NCI-H524 (cell line): ENCODE results near the gene DNASE2B.

Experiments
- DNase-seq, 2 experiments: peaks; one replicate each; lab custom pipeline; 2025; lab: John Stamatoyannopoulos, UW

Gene DNASE2B

DNA sequence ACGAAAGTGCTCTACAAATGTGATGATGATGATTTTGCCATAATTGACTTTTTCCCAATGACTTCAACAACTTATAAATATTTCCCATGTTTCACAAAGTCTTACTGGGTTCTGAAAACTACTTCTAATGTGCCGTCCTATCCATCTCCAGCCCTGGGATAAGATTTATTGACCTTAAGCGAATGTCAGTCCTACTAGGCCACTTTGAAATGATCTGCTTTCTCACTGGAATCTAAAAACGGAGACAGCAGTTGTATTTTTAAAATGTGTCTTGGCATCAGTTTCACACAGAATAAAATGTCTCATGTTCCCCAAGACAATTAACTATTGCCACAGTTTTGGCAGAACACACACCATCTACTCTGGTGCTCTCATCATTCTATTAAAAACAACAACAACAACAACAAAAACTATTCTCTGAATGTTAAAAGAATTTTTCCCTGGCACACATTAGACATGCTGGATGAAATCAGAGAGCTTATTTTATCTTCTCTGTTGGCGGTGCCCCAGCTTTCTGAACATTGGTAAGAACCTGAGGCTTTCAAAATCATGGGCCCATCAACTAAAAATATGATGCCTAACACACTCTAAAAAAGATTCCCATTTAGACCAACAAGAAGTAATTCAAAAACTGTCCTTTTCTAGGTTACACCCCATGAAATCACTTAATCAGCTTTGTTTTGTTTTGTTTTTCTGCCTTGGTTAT is 23.1 kb upstream of the DNASE2B start:
- no peak for DNase-seq

GRCh38 chr1:84376000-84376910 is 22.0 kb upstream of the DNASE2B start:
- DNase-seq = no peak

DNA sequence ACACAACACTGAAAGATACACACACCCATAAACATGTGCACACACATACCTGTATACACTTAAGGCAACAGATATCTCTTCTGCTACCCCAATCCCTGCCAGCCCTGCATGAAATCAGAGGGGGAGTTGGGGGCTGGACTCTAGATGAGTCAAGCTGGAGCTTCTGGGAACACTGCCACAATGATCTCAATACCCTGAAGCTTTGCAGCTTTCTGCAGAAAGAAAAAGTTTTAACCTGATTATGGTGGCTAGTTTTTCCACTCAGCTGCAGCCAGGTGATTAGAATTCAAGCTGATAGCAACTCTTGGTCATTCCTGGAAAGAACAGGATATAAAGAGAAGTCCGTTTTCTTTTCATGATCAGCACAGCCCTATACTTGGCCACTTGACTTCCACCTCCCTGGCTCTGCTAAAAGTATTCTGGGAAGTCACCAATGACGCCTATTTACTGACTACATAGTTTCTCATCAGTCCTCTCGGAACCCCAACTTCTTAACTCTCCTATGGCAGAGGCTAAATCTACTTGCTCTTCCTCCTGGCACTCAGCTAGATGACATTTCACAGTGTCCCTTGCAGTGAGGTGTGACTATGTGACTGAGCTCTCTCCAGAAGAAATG is 20.7 kb upstream of the DNASE2B start:
- no peak for DNase-seq

DNA sequence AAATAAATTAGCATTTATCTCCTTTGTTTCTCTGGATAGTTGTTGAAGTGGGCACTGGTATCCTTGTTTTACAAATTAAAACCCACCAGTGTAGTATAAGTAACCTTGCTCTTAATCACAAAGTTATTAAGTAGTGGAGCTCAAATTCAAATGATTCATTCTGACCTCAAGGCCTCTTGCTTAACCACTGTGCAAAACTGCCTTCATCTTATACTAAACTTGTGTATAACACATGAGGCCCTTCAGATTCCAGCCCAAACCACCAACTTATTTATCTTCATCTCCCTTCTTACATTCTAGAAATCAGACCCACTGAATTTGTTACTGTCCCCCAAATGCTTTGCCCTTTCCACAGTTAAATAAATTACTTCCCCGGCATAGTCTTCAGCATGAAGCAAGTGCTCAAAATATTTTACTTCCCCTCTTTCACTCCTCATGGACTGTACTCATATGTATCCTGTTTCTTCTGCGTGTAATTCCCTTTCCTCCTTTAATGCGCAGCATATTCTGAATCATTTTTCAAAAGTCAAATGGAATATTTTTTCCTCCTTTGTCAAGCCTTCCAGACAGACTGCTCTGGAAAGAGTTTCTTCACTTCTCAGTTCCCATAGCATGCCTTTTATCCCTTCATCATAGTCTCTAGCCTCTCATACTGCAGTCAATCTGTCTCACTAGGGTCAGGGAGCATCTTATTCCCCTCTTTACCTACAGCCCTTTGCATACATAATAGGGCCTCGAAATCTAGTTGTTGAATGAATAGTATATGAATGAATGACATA is 19.0 kb upstream of the DNASE2B start:
- DNase-seq = no peak

DNA sequence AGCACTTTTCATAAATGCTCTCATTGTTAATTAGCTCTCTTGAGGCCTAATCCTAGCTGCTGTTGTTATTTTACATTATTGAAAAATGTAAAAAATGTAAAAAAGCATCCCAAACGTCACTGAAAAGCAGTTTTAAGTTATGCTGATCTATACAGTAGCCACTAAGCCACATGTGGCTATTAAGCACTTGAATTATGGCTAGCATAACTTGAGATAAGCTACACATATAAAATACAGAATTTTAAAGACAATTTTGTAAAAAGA is 18.4 kb upstream of the DNASE2B start:
- DNase-seq = no peak

DNA sequence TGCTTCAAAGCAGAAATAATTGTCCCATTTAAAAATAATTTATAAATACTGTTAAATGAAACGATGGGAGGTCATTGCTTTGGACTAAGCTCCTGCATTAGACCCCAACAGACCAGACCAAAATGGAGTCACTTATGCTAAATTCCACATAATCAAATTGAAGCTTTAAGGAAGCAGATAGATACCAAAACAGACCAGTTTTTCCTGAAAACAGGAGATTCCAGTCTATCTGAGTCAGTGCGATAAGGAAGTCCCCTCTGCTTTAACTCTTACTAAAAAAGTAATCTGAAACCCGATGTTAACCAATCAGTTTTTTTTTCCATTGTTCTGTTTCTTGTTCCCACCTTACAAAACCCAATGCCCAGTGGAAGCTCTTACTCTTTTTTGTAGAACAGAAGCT is 16.2 kb upstream of the DNASE2B start:
- DNase-seq = no peak

GRCh38 chr1:84385347-84385746 is 12.9 kb upstream of the DNASE2B start:
- no peak for DNase-seq

DNA sequence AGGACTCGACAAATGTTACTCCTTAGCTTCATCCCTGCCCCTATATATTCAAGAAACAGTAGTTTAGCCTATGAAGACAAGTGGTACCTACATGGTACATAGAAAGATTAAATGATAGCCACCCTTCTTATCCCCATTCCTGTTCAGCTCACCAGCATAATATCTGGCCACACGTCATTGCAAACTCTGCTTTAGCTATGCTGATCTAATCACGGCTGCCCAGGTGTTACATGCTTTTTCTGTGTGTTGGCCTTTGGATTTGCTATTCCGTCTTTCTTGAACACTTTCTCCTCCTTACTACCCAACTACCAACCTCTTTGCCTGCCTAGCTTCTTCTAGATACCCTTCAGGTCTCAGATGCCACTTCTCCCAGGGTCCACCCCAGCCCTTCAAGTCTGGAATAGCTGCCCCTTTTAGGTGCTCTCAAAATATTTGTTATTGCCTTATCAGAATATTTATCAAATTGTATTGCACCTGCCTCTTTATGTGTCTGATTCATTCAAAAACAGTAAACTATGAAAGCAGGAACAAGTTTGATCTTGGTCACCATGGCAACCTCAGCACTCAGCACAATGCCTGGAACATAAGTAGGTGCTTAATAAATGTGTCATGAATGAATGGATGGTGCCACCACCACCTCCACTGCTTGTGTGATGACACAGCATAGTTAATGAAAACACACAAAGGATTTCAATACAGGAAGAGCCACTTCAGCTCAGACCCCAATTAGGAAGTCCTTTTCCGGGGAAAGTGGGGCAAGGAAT is 11.4 kb upstream of the DNASE2B start:
- DNase-seq = no peak

- no peak for DNase-seq
Observed at GRCh38 chr1:84387480-84388163, 10.7 kb upstream of the DNASE2B start.

DNA sequence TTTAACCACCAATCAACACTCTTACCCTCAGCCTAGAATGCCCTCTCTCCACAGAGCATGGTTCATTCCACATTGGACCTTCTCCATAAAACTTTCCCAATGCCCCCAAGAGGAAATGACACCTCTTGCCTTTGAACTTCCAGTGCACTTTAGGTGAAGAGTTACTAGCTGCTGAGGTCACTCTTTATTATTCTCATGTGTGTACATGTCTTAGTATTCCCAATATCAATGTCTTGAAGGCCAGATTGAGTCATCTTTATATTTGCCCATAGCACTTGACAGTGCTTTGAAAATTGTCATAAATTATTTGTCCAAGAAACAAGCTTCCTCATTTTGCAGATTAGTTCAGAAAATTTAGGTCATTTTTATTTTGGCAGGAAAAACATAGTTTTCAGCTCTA is 8.1 kb upstream of the DNASE2B start:
- no peak for DNase-seq

DNA sequence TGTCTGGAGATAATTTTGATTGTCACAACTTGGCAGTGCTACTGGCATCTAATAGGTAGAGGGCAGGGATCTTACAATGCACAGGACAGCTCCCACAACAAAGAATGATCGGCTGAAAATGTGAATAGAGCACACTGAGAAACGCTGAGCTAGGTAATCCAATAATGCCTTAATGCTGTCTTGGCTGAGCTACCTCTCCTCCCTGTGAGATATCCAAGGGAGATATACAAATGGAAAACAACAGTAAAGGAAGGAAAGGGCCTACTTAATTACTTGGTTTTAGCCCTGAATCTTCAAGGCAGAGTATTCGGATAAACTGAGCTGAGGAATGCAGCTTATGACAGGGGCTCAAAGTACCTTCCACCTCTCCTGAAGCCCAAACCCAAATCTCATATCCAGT is 2.9 kb downstream of the DNASE2B start:
- no peak for DNase-seq

DNA sequence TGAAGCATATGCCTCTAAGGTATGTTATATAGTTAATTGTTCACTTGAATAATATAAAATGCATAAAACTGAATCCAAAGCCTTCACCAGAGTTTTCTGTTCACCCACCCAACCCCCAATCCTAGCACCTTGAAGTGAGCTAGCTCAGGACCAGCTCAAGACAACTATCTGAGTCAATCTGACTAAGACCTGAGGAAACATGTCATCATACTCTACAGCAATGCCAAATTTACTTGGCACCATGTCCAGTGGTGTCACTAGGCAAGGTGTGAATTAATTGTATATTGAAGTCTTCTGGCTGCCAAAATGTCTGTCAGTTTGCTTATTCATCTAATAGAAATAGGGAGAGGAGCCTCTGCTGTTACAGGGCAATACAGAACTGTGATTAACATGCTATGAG is 3.8 kb downstream of the DNASE2B start:
- no peak for DNase-seq

DNA sequence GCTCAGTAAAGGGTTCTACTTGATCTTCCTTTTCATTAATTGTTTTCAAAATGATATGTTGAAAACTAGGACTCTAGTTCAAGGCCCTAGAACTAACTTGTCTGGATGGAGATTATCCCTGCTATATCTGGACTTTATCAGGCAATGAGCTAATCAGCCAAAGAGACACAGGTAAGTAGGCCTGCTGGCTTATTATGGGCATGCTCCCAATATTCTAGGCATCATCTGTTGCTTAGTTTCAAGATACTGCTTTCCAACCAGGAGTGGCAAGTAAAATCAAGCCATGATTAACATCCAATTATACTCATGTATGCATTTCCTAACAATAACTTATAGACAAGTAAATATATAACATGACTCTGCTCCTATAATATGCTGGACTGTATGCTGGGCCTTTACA is 4.2 kb downstream of the DNASE2B start:
- DNase-seq = no peak

DNA sequence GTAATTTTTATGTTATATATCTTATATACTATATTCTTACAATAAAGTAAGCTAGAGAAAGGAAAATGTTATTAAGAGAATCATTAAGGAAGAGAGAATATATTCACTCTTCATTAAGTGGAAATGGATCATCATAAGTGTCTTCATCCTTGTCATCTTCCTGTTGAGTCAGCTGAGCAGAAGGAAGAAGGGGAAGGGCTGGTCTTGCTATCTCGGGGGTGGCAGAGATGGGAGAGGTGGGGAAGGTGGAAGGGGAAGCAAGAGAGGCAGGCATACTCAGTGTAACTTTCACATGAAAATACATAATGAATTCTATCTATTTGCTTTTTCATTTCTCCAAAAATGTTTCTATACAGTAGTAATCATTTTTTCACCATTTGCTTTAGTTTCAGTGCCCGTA is 5.1 kb downstream of the DNASE2B start:
- no peak for DNase-seq

DNA sequence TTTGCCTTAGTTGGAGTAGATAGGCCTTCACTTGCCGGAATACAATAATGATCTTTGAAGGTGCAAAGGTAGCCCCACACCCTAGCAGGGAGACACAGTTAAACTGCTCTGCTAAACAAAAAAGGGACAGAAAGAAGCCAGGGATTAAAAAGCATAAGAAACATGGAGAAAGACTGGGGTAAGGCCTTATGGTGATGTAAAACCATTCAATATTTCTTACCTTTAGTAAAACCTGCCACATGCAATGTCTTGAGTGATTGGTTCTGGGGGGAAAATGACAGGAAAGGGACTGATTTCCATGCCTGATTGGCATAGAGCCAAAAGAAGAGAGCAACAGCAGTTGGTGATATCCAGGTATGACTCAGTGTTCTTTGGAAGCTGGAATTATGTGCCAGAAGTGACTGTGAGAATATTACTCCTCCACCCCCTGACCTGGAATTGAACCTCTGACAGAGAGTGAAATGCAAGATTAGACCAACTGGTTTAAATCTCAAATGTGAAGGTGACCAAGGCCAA is 8.1 kb downstream of the DNASE2B start:
- DNase-seq = no peak

DNA sequence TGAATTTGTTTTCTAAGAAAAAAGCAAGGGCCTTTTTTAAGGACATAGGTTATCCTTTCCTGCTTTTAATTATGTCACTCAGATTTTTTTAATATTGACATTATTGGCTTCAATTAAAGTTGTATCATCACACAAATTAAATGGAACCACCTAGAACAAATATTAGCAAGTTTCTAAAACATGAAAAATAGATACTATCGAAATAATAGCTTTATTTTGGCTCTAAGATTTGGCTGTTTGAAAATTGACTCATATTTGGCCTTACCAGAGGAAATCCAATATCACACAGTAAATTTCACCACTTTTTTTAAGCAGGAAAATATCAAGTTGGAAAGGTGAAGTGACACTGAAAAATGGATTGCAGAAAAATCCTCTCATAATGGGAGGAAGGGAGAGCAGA is 9.2 kb downstream of the DNASE2B start:
- DNase-seq = no peak

DNA sequence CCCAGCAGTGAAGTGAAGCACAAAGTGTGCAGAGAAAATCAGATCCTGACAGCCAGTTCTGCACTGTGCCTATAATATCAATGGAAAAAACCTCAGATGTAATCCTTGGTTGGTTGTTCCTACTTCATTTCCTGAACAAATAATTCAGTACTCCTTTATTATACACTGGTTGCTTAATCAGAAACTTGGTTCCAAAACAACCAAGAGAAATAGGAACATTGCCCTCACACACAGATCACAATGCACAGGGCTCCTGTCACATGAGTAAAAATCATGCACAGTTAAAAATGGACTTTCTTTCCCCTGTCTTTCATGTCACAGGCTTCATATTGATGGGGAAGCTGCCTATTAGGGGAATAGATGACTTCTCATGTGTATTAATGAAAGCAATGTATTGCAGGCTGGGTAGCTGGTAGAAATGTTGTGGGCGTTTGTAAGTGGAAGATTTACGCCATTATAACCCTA is 9.7 kb downstream of the DNASE2B start:
- DNase-seq = no peak

- DNase-seq = no peak
Observed at GRCh38 chr1:84409888-84410287, 11.6 kb downstream of the DNASE2B start.

GRCh38 chr1:84410328-84411095 is 12.2 kb downstream of the DNASE2B start:
- no peak for DNase-seq

- no peak for DNase-seq
Observed at GRCh38 chr1:84412316-84412942, 14.1 kb downstream of the DNASE2B start.
